ENCODE measurements around the gene CDHR2. TPM values are rescaled to one million over a fixed set of nuclear protein-coding genes. Genes with fewer than 3 reads are reported as not detected.
A peak's percentile ranks its signal among the peaks of the same experiment; 100 is the strongest.

CDHR2 gene
- total and polyA plus RNA-seq, 2 of the 13 experiments (the other 11 are each of a cell fraction or from before 2014, with no cell fraction given) = 17.9 to 20.9 TPM

DNA sequence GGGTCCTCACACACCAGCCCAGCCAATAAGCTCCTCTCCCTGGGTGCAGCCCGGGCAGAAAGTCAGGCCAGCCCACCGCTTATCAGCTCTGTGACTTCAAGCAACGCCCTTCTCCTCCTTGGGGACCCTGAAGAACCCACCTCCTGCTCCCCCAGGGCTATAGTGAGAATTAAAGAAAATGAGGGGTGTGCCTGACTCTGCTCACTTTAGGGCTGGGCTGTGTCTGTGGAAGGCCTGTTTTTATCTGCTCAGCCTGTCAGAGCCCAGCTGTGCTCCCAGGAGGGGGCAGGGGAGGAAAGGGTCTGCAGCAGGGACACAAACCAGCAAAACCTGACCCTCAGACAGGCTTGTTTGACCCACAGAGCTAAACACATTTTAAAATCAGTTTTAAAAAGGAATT lies 56.9 kb downstream of the CDHR2 start (continued):
- TF ChIP-seq ZNF530 (CRISPR knock-in tag; IDR thresholded peaks at IDR 0.05; ENCODE audit: low read depth) = no peak

DNA sequence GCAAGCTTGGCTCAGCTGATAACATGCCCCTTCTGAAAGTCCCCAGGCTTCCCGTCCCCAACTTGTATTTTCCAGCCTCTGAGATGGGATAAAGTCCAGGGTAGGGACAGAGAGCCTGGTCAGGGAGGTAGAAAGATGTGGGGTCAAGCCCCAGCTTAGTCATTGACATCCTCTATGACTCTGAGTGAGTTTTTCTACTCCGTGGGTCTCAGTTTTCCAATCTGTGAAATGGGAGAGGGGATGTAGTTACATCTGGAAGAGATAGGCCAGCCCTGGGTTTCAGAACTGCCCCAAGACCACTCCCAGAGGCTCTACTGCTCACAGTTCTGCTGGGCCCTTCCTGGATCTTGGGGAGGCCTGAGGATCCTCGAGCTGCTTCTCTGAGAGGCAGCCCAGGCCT lies 57.7 kb downstream of the CDHR2 start:
- TF ChIP-seq, protein P1, sequence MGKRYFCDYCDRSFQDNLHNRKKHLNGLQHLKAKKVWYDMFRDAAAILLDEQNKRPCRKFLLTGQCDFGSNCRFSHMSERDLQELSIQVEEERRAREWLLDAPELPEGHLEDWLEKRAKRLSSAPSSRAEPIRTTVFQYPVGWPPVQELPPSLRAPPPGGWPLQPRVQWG (CRISPR knock-in tag; IDR thresholded peaks at IDR 0.05; ENCODE audit: borderline replicate concordance, low read depth) = no peak
- TF ChIP-seq HNRNPH1 (optimal IDR thresholded peaks at IDR 0.05; ENCODE audit: low read depth, low read length) (no peak), ZNF720 (CRISPR knock-in tag; IDR thresholded peaks at IDR 0.05) (no peak), ZNF879 (CRISPR knock-in tag; IDR thresholded peaks at IDR 0.05) (no peak), ZNF629 (CRISPR knock-in tag; conservative IDR thresholded peaks at IDR 0.05) (peak; percentile 87), AKAP8 (CRISPR knock-in tag; IDR thresholded peaks at IDR 0.05) (no peak)
- DNase-seq (ENCODE audit: low spot score) (no peak), FAIRE-seq (no peak), ATAC-seq (no peak)
- CTCF ChIA-PET (ENCODE audit: low intra/inter-chr PET ratio, low total read pairs) = no interaction called here
- Histone ChIP-seq H3K9me3 (ENCODE audit: low read length) (no peaks in the 10 kb centered on the region), H3K79me2 (ENCODE audit: insufficient read depth, low read length) (no peaks in the 10 kb centered on the region), H4K20me1 (ENCODE audit: insufficient read depth, low read length) (no peaks in the 10 kb centered on the region), H3K9ac (ENCODE audit: insufficient read depth, low read depth, low read length) (no peak overlapping the region), H3K4me2 (ENCODE audit: low read depth, low read length) (no peak overlapping the region), H2AFZ (ENCODE audit: low read length) (no peak overlapping the region), H3K4me3 (replicated peaks in 1 of 3; ENCODE audit: insufficient read depth in 1 of 3, low read depth in 2 of 3, low read length in 3 of 3) (no peak overlapping the region), H3K27ac (ENCODE audit: extremely low read length, insufficient read depth, low read length) (no peak overlapping the region), H3K27me3 (ENCODE audit: control insufficient read depth in 1 of 2, insufficient read depth in 2 of 2, low read length in 2 of 2) (no peaks in the 10 kb centered on the region), H3K36me3 (replicated peaks in 1 of 2; ENCODE audit: control insufficient read depth in 1 of 2, insufficient read depth in 2 of 2, low read length in 2 of 2) (no peaks in the 10 kb centered on the region), H3K4me1 (ENCODE audit: insufficient read depth, low read length) (peaks cover 25% of the 10 kb centered on the region)
- no TSS peak for BruUV-seq (replicated peaks)
- intact Hi-C loops (cut with micrococcal nuclease; ENCODE audit: unreplicated experiment) (no loop called here), in situ Hi-C loops (cut with HindIII; ENCODE audit: extremely low pct_ligation_motif_present, low pct_unique_long_range_greater_than_20kb) (no loop called here)
- POLR2A ChIA-PET = interaction anchor here (1.5 kb wide), 1 partner anchor 40 kb away, joined by 3 read pairs; the partner anchor contains the start of gene TSPAN17
- WGBS (ENCODE audit: low lambda C conversion rate) = 71% methylated on average over 3 of the region's 3 CpGs

DNA sequence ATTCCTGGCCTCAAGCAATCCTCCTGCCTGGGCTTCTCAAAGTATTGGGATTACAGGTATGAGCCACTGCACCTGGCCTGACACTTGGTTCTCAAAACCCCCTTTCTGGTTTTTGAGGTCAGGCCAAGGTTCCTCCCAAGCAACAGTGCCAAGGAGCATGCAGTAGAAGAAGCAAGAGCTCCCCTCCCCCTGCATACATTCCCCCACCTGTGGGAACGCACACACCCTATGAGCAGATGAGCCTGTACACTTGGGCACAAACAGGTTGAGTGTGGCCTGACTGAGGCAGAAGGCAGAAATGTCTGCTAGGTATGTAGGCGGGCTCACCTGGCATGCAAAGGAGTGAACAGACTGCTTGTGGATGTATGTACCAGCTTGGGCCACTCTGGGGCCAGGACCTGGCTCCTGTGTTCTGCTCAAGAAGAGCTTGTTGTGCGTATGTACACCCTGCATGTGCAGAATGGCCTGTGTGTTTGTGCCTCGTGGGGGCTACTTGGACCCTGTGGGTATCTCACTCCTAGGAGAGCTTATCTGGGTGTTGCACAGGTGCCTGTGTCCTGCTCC lies 59.1 kb downstream of the CDHR2 start:
- ChIA-PET POLR2A (no interaction called here), CTCF (ENCODE audit: low intra/inter-chr PET ratio, low total read pairs) (no interaction called here)
- no peak for ATAC-seq
- no peaks in the 10 kb centered on the region for H3K9me3 ChIP-seq (ENCODE audit: low read length)
- no peaks in the 10 kb centered on the region for H3K36me3 ChIP-seq (replicated peaks in 1 of 2; ENCODE audit: control insufficient read depth in 1 of 2, insufficient read depth in 2 of 2, low read length in 2 of 2)
- H3K4me1 ChIP-seq (ENCODE audit: insufficient read depth, low read length) = peaks cover 20% of the 10 kb centered on the region
- no peaks in the 10 kb centered on the region for H4K20me1 ChIP-seq (ENCODE audit: insufficient read depth, low read length)
- no peak for FAIRE-seq
- no peak overlapping the region for H3K27ac ChIP-seq (ENCODE audit: extremely low read length, insufficient read depth, low read length)
- WGBS (ENCODE audit: low lambda C conversion rate) = 89% methylated on average over 1 of the region's 4 CpGs
- no peak overlapping the region for H3K4me3 ChIP-seq (replicated peaks in 1 of 3; ENCODE audit: insufficient read depth in 1 of 3, low read depth in 2 of 3, low read length in 3 of 3)
- no peak overlapping the region for H2AFZ ChIP-seq (ENCODE audit: low read length)
- no TSS peak for BruUV-seq (replicated peaks)
- H3K4me2 ChIP-seq (ENCODE audit: low read depth, low read length) = no peak overlapping the region
- H3K79me2 ChIP-seq (ENCODE audit: insufficient read depth, low read length) = no peaks in the 10 kb centered on the region
- intact Hi-C loops (cut with micrococcal nuclease; ENCODE audit: unreplicated experiment) (no loop called here), in situ Hi-C loops (cut with HindIII; ENCODE audit: extremely low pct_ligation_motif_present, low pct_unique_long_range_greater_than_20kb) (no loop called here)
- H3K27me3 ChIP-seq (ENCODE audit: control insufficient read depth in 1 of 2, insufficient read depth in 2 of 2, low read length in 2 of 2) = no peaks in the 10 kb centered on the region; a peak in 1 of 5 replicates
- no peak for DNase-seq (ENCODE audit: low spot score)
- H3K9ac ChIP-seq (ENCODE audit: insufficient read depth, low read depth, low read length) = no peak overlapping the region
- no peak for TF ChIP-seq KDM1A (CRISPR knock-in tag; IDR thresholded peaks at IDR 0.05)
- TF ChIP-seq HMG20B (CRISPR knock-in tag; conservative IDR thresholded peaks at IDR 0.05) = no peak
- TF ChIP-seq, protein P2, sequence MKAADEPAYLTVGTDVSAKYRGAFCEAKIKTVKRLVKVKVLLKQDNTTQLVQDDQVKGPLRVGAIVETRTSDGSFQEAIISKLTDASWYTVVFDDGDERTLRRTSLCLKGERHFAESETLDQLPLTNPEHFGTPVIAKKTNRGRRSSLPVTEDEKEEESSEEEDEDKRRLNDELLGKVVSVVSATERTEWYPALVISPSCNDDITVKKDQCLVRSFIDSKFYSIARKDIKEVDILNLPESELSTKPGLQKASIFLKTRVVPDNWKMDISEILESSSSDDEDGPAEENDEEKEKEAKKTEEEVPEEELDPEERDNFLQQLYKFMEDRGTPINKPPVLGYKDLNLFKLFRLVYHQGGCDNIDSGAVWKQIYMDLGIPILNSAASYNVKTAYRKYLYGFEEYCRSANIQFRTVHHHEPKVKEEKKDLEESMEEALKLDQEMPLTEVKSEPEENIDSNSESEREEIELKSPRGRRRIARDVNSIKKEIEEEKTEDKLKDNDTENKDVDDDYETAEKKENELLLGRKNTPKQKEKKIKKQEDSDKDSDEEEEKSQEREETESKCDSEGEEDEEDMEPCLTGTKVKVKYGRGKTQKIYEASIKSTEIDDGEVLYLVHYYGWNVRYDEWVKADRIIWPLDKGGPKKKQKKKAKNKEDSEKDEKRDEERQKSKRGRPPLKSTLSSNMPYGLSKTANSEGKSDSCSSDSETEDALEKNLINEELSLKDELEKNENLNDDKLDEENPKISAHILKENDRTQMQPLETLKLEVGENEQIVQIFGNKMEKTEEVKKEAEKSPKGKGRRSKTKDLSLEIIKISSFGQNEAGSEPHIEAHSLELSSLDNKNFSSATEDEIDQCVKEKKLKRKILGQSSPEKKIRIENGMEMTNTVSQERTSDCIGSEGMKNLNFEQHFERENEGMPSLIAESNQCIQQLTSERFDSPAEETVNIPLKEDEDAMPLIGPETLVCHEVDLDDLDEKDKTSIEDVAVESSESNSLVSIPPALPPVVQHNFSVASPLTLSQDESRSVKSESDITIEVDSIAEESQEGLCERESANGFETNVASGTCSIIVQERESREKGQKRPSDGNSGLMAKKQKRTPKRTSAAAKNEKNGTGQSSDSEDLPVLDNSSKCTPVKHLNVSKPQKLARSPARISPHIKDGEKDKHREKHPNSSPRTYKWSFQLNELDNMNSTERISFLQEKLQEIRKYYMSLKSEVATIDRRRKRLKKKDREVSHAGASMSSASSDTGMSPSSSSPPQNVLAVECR (CRISPR knock-in tag; IDR thresholded peaks at IDR 0.05; ENCODE audit: borderline replicate concordance) = no peak
- no peak for TF ChIP-seq KDM5B (CRISPR knock-in tag; IDR thresholded peaks at IDR 0.05; ENCODE audit: borderline replicate concordance)
- no peak for TF ChIP-seq THAP11 (CRISPR knock-in tag; IDR thresholded peaks at IDR 0.05)
- TF ChIP-seq MZF1 (CRISPR knock-in tag; IDR thresholded peaks at IDR 0.05; ENCODE audit: borderline replicate concordance) = no peak

Measured in HepG2 (cell line).